ENCODE results near the gene EXOC4.

Gene EXOC4

GRCh38 chr7:133652547-133652946 lies 399.7 kb downstream of the EXOC4 start:
- no peak for DNase-seq
- intact Hi-C loops (cut with DNase I; ENCODE audit: low total_unique reads): no loop called here
- TF ChIP-seq CTCF (IDR thresholded peaks at IDR 0.05): no peak

GRCh38 chr7:133654547-133654946 lies 401.7 kb downstream of the EXOC4 start:
- H3K27ac ChIP-seq: no peak overlapping the region
- intact Hi-C loops (cut with DNase I; ENCODE audit: low total_unique reads): no loop called here
- H3K4me1 ChIP-seq: peaks cover 0 to 12% (median 0%) of the 10 kb centered on the region in 4 donors
- no peaks in the 10 kb centered on the region for H3K27me3 ChIP-seq
- no peaks in the 10 kb centered on the region for H3K36me3 ChIP-seq
- no peak for TF ChIP-seq CTCF (IDR thresholded peaks at IDR 0.05)
- DNase-seq: no peak
- H3K9me3 ChIP-seq: no peaks in the 10 kb centered on the region
- no peak overlapping the region for H3K4me3 ChIP-seq

More at GRCh38 chr7:133652547-133652946, 399.7 kb downstream of the EXOC4 start:
- Histone ChIP-seq H3K9me3 (no peaks in the 10 kb centered on the region), H3K4me3 (no peak overlapping the region), H3K4me1 (peaks cover 0 to 17% (median 0%) of the 10 kb centered on the region in 4 donors), H3K27me3 (no peaks in the 10 kb centered on the region), H3K36me3 (no peaks in the 10 kb centered on the region), H3K27ac (no peak overlapping the region)

GRCh38 chr7:133662276-133662675 lies 409.4 kb downstream of the EXOC4 start:
- Histone ChIP-seq H3K36me3 (no peaks in the 10 kb centered on the region), H3K9me3 (no peaks in the 10 kb centered on the region), H3K4me1 (no peaks in the 10 kb centered on the region), H3K27ac (no peak overlapping the region), H3K4me3 (no peak overlapping the region), H3K27me3 (no peaks in the 10 kb centered on the region)
- intact Hi-C loops (cut with DNase I; ENCODE audit: low total_unique reads): no loop called here
- TF ChIP-seq CTCF (IDR thresholded peaks at IDR 0.05): no peak
- no peak for DNase-seq

GRCh38 chr7:133662830-133663229 lies 410.0 kb downstream of the EXOC4 start:
- Histone ChIP-seq H3K4me3 (no peak overlapping the region), H3K4me1 (no peaks in the 10 kb centered on the region), H3K27ac (no peak overlapping the region), H3K9me3 (no peaks in the 10 kb centered on the region), H3K36me3 (no peaks in the 10 kb centered on the region), H3K27me3 (no peaks in the 10 kb centered on the region)
- no peak for TF ChIP-seq CTCF (IDR thresholded peaks at IDR 0.05)
- intact Hi-C loops (cut with DNase I; ENCODE audit: low total_unique reads): no loop called here
- DNase-seq: no peak

- Histone ChIP-seq H3K27me3 (no peaks in the 10 kb centered on the region), H3K4me1 (no peaks in the 10 kb centered on the region), H3K27ac (no peak overlapping the region), H3K4me3 (no peak overlapping the region), H3K36me3 (no peaks in the 10 kb centered on the region), H3K9me3 (no peaks in the 10 kb centered on the region)
- intact Hi-C loops (cut with DNase I; ENCODE audit: low total_unique reads): no loop called here
- DNase-seq: no peak
- TF ChIP-seq CTCF (IDR thresholded peaks at IDR 0.05): no peak
Measured at GRCh38 chr7:133664528-133664927, 411.6 kb downstream of the EXOC4 start.
